Activated B cell treated with CpG ODN at 0.5 μM for 24 hours (primary cell): ENCODE measurements around the gene KPNA2. TPM values are rescaled to one million over a fixed set of nuclear protein-coding genes. Genes with fewer than 3 reads are reported as not detected.
"Not testable (repeated sequence)": the region's sequence is repeated elsewhere in the genome, so short reads cannot be mapped to it uniquely, and the experiment has no call there.

Source experiments
- ATAC-seq: fragments of 200-7000 bp; cut with Tn5 transposase; one replicate; pipeline ENCODE4 v1.10.0; 2021; ENCODE audit warnings: low read depth, mild to moderate bottlenecking, moderate library complexity
- CTCF ChIA-PET: fragments of 350-600 bp; sonication (Branson Sonifier 250); formaldehyde crosslinking; loops from one replicate; lab custom pipeline; 2021; ENCODE audit warnings: antibody characterized with exemption; lab: Charles Lee
- POLR2A ChIA-PET: fragments of 350-600 bp; sonication (Branson Sonifier 250); formaldehyde crosslinking; loops from one replicate; lab custom pipeline; 2021; ENCODE audit warnings: antibody characterized with exemption; lab: Charles Lee
- DNase-seq: peaks from one replicate; pipeline ENCODE4 v3.0.0; 2022
- H3K27ac Mint-ChIP-seq: one replicate; pipeline ENCODE4 v1.8.0; 2020; ENCODE audit warnings: mixed read lengths
- H3K27me3 Mint-ChIP-seq: one replicate; pipeline ENCODE4 v1.8.0; 2021; ENCODE audit warnings: mixed read lengths
- H3K36me3 Mint-ChIP-seq: one replicate; pipeline ENCODE4 v1.8.0; 2021; ENCODE audit warnings: low read depth, mixed read lengths
- H3K4me1 Mint-ChIP-seq: one replicate; pipeline ENCODE4 v1.8.0; 2021; ENCODE audit warnings: mixed read lengths
- H3K4me3 Mint-ChIP-seq: one replicate; pipeline ENCODE4 v1.8.0; 2020; ENCODE audit warnings: mild to moderate bottlenecking, mixed read lengths
- H3K9me3 Mint-ChIP-seq: one replicate; pipeline ENCODE4 v1.8.0; 2020; ENCODE audit warnings: mixed read lengths
- CTCF ChIP-seq: fragments of 200-600 bp; IDR thresholded peaks from one replicate; pipeline ENCODE4 v1.8.0; 2022; ENCODE audit warnings: antibody characterized with exemption, mild to moderate bottlenecking
- intact Hi-C: fragments of 100-400 bp; cut with micrococcal nuclease; formaldehyde crosslinking; loops from one replicate; pipeline ENCODE4 v1.15.1; 2024
- total RNA-seq: library from RNA; stranded (reverse); gene quantifications from 2 replicates; pipeline ENCODE4 v1.2.3, GENCODE V29; 2022

The KPNA2 gene
- total RNA-seq, 1 donor from 2014 or later = 49.9 TPM

DNA sequence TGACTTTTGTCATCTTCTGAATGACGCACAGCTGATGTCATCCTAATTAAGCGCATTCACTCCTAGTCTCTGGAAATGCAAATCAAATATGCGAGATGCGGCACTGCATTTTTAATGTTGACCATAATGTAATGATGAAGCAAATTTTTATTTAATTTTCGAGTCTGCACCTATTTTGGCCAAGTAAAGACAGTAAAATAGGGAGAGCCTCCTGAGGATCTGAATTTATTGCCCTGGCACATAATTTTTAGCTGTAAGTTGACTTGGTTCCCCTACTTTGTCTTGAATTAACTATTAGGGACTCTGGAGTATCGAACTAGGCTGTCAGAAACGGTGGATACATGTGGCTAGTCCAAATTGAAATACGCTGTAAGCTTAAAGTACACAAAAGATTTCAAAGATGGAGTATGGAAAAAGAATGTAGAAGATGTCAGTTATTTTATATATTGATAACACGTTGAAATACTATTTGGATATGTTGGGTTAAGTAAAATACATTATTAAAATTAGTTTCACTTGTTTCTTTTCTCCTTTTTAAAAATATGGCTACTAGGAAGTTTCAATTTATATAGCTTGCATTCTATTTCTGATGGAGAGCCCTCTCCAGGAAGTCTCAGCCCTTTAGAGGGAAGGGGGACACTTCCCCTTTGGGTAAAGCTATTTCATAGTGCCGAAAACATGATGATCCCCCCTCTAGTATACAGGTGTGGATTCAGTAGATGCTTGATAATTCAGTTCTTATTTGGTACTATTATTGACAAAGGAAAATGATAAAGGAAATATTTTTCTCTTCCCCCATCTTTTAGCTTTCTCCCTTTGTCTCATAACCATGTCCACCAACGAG, 991 bp downstream of the KPNA2 start:
- Mint-ChIP-seq H3K4me1 (peaks cover 11% of the 10 kb centered on the region), H3K27me3 (no peaks in the 10 kb centered on the region), H3K4me3 (peak overlapping the region; percentile 93), H3K27ac (peak overlapping the region; percentile 92), H3K9me3 (no peaks in the 10 kb centered on the region), H3K36me3 (peaks cover 42% of the 10 kb centered on the region)
- intact Hi-C loops = loop anchor here (1.0 to 5.0 kb wide), 4 partner anchors 51 to 169 kb away; no protein-coding TSS in a partner anchor
- DNase-seq (no peak), ATAC-seq (no peak)
- ChIA-PET POLR2A (interaction anchor here (0.6 to 2.1 kb wide), 8 partner anchors 17 to 421 kb away, joined by 3 to 19 read pairs (median 5); partner anchors contain the start of genes NOL11 and WIPI1), CTCF (interaction anchor here (1.6 kb wide), 1 partner anchor 17 kb away, joined by 5 read pairs; no protein-coding TSS in a partner anchor)
- no peak for TF ChIP-seq CTCF

GRCh38 chr17:68047153-68047846, 11.8 kb downstream of the KPNA2 start:
- intact Hi-C loops = no loop called here
- H3K36me3 Mint-ChIP-seq = peaks cover 46% of the 10 kb centered on the region
- DNase-seq (no peak), ATAC-seq (no peak)
- H3K27me3 Mint-ChIP-seq = no peaks in the 10 kb centered on the region
- CTCF ChIA-PET = no interaction called here
- H3K9me3 Mint-ChIP-seq = no peaks in the 10 kb centered on the region
- H3K27ac Mint-ChIP-seq = no peak overlapping the region
- no peak overlapping the region for H3K4me3 Mint-ChIP-seq
- POLR2A ChIA-PET = no interaction called here
- no peak for TF ChIP-seq CTCF
- H3K4me1 Mint-ChIP-seq = no peaks in the 10 kb centered on the region

GRCh38 chr17:68047890-68048542, 12.5 kb downstream of the KPNA2 start:
- H3K27ac Mint-ChIP-seq, H3K4me1 Mint-ChIP-seq, H3K9me3 Mint-ChIP-seq, intact Hi-C loops, CTCF ChIA-PET, DNase-seq, ATAC-seq, H3K4me3 Mint-ChIP-seq, POLR2A ChIA-PET, H3K27me3 Mint-ChIP-seq: not testable (repeated sequence)
- peaks cover 40% of the 10 kb centered on the region for H3K36me3 Mint-ChIP-seq

DNA sequence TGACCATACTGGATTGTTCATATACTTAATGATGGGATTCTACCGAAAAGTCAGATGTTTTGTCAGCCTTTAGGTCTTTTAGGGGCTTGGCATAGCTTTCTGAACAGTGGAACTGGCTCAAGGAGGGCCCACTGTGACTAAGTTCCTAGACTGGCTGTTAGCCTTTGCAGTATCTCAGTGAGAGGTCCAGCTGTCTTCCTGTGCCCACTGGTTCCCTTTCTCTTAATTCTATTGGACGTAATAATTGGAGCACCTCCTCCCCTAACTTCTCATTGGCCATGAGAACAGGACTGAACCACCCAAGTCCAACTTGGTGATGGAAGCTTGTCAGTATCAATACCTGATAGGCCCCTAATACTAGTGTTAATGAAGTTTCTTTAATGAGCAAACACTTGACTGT, 13.5 kb downstream of the KPNA2 start:
- H3K4me3 Mint-ChIP-seq = no peak overlapping the region
- no peaks in the 10 kb centered on the region for H3K4me1 Mint-ChIP-seq
- no peak for TF ChIP-seq CTCF
- CTCF ChIA-PET = no interaction called here
- H3K27me3 Mint-ChIP-seq = no peaks in the 10 kb centered on the region
- H3K36me3 Mint-ChIP-seq = peaks cover 30% of the 10 kb centered on the region
- H3K9me3 Mint-ChIP-seq = no peaks in the 10 kb centered on the region
- no peak overlapping the region for H3K27ac Mint-ChIP-seq
- intact Hi-C loops = no loop called here
- no peak for DNase-seq
- no peak for ATAC-seq
- POLR2A ChIA-PET = no interaction called here

DNA sequence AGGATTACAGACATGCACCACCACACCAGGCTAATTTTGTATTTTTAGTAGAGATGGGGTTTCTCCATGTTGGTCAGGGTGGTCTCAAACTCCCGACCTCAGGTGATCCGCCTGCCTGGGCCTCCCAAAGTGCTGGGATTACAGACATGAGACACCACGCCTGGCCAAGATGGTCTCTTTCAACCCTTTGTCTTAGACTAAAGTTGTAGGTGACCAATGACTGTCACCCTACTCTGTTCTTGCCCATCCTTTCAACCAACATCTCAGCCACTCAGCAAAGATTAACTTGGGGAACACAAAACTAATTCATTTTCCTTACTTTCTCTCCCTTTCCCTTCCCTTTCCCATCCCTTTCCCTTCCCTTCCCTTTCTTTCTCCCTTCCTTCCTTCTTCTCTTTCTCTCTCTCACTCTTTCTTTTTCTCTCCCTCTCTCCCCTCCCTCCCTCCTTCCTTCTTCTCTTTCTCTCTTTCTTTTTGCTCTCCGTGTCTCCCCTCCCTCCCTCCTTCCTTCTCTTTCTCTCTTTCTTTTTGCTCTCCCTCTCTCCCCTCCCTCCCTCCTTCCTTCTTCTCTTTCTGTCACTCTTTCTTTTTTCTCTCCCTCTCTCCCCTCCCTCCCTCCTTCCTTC, 14.4 kb downstream of the KPNA2 start:
- CTCF ChIA-PET, H3K27ac Mint-ChIP-seq, H3K9me3 Mint-ChIP-seq, H3K4me1 Mint-ChIP-seq, ATAC-seq, H3K27me3 Mint-ChIP-seq, intact Hi-C loops, DNase-seq, H3K4me3 Mint-ChIP-seq, POLR2A ChIA-PET: not testable (repeated sequence)
- peaks cover 21% of the 10 kb centered on the region for H3K36me3 Mint-ChIP-seq

DNA sequence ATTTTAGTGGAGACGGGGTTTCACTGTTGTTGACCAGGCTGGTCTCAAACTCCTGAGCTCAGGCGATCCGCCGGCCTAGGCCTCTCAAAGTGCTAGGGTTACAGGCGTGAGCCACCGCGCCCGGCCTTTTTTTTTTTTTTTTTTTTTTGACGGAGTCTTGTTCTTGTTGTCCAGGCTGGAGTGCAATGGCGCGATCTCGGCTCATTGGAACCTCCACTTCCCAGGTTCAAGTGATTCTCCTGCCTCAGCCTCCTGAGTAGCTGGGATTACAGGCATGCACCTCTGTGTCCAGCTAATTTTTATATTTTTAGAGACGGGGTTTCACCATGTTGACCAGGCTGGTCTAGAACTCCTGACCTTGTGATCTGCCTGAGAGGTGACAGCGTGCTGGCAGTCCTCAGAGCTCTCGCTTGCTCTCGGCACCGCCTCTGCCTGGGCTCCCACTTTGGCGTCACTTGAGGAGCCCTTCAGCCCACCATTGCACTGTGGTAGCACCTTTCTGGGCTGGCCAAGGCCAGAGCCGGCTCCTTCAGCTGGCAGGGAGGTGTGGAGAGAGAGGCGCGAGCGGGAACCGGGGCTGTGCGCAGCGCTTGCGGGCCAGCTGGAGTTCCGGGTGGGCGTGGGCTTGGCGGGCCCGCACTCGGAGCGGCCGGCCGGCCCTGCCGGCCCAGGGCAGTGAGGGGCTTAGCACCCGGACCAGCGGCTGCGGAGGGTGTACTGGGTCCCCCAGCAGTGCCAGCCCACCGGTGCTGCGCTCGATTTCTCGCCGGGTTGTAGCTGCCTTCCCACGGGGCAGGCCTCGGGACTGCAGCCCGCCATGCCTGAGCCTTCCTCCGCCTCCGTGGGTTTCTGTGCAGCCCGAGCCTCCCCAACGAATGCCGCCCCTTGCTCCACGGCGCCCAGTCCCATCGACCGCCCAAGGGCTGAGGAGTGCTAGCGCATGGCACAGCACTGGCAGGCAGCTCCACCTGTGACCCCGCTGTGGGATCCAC, 16.1 kb downstream of the KPNA2 start:
- POLR2A ChIA-PET, CTCF ChIA-PET, H3K9me3 Mint-ChIP-seq, H3K27me3 Mint-ChIP-seq, H3K36me3 Mint-ChIP-seq, intact Hi-C loops, H3K4me3 Mint-ChIP-seq, H3K27ac Mint-ChIP-seq, H3K4me1 Mint-ChIP-seq, ATAC-seq, DNase-seq: not testable (repeated sequence)
